Measurements from ENCODE around the gene SEL1L.

The SEL1L gene

DNA sequence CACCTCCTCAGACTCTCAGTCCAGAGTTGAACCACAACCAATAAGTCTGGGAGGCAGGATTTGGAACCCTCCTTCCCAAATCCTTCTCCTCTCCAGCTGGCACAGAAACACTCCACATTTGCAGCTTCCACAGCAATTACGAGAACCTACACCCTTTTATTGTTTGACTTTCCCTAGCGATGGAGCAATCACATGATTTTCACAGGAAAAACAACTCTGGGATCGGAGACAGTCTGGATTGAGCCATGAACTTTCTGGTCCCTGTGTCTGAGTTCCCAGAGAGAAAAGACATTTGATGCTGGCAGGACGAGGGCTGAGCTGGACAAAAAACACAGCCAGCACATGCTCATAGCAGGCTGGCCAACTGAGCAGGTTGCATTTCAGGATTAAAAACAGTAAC, 84.5 kb downstream of the SEL1L start:
- intact Hi-C loops (cut with DNase I; ENCODE audit: low total_unique reads), result no loop called here
- Histone ChIP-seq H3K4me3 (no peak overlapping the region), H3K9me3 (no peaks in the 10 kb centered on the region), H3K27ac (no peak overlapping the region), H3K27me3 (peaks cover 0 to 31% of the 10 kb centered on the region in 2 donors), H3K36me3 (no peaks in the 10 kb centered on the region), H3K4me1 (peaks cover 0 to 5% (median 0%) of the 10 kb centered on the region in 4 donors)
- DNase-seq, result peak in 1 of 2 donors; percentile 54
- TF ChIP-seq CTCF (IDR thresholded peaks at IDR 0.05), result no peak

DNA sequence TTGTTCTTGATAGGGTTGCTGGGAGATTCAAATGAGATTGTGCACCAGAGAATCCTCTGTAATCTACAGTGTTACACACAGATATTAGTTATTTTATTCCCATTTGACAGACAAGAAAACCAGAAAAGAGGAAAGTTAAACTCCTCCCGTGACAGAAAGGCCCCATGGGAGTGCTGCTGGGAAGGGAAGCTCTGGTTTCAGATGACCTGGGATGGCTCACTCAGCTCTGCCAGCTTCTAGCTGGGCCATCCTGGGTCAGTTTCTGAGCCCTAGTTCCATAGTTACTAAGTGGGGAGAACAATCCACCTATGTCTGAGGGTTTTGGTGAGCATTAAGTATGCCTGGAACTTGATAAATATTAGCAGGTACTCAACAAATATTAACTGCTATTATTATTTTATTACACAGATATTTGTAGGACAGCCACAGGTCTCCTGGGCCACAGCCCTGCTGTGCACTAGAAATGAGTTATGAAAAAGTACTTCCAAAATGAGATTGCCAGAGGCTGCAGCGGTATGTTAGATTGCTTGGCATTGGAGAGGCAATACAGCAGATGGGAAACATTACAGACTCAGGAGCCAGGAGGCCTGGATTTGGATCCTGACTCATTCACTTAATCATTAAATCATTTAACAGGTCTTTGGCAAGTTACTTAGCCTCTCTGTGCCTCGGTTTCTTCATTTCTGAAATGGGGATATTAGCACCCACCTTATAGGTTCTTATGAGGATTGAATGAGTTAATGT, 86.5 kb downstream of the SEL1L start:
- H3K27ac ChIP-seq, result no peak overlapping the region
- no peaks in the 10 kb centered on the region for H3K9me3 ChIP-seq
- DNase-seq, result no peak
- TF ChIP-seq CTCF (IDR thresholded peaks at IDR 0.05), result no peak
- H3K27me3 ChIP-seq, result peaks cover 0 to 40% of the 10 kb centered on the region in 2 donors
- H3K4me1 ChIP-seq, result peaks cover 0 to 5% (median 0%) of the 10 kb centered on the region in 4 donors
- H3K4me3 ChIP-seq, result no peak overlapping the region
- H3K36me3 ChIP-seq, result no peaks in the 10 kb centered on the region
- intact Hi-C loops (cut with DNase I; ENCODE audit: low total_unique reads), result no loop called here

DNA sequence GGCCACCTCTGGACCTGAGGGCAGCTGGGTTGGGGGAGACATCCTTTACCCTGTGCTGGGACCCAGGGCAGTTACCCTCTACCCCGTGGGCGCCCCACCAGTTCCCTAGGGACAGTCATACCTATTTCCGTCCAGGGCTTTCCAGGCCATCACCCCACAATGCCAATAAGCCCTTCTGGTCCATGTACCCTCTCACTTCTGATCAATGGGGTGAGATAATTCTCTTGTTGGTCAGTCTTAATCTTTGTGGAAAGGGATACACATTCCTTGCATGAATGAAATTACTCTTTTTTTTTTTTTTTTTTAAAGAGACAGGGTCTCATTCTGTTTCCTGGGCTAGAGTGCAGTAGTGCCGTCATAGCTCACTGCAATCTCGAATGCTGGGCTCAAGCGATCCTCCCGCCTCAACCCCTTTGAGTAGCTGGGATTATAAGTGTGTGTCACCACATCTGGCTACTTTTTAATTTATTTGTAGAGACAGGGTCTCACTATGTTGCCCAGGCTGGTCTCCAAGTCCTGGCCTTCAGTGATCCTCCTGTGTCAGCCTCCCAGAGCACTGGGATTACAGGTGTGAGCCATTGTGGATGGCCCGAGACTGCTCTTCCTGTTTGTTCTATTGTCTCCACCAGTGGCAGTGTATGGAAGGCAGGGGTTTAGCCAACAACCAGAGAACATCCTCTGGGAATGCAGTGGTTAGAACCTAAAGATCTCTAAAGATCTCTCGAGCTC, 87.2 kb downstream of the SEL1L start:
- intact Hi-C loops (cut with DNase I; ENCODE audit: low total_unique reads), result no loop called here
- no peak overlapping the region for H3K27ac ChIP-seq
- no peak overlapping the region for H3K4me3 ChIP-seq
- H3K9me3 ChIP-seq, result no peaks in the 10 kb centered on the region
- DNase-seq, result no peak
- H3K4me1 ChIP-seq, result peaks cover 0 to 5% (median 0%) of the 10 kb centered on the region in 4 donors
- H3K27me3 ChIP-seq, result peaks cover 0 to 44% of the 10 kb centered on the region in 2 donors
- no peaks in the 10 kb centered on the region for H3K36me3 ChIP-seq
- TF ChIP-seq CTCF (IDR thresholded peaks at IDR 0.05), result no peak

DNA sequence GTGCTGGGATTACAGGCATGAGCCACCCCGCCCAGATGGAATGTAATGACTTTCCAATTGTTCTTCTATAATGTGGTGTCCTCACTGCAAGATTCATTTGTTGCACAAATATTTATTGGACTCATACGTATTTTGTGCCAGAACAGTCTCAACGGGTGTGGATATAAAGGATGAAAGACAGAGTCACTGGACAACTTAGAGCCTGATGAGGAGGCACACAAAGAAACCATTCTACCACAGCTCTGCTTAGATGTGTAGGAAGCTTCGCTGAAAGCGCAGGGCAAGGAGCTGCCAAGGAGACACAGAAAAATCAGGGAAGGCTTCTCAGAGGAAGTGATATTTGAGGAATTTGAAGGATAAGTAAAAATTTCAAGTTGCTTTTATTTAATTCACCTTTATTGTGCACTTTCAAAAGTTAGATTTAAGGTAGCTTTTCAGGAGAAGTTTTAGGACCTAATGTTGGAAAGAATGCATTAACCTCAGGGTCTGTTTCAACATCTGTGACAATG, 92.0 kb downstream of the SEL1L start:
- H3K4me1 ChIP-seq, result peaks cover 0 to 5% (median 1%) of the 10 kb centered on the region in 4 donors
- DNase-seq, result no peak
- H3K27ac ChIP-seq, result no peak overlapping the region
- intact Hi-C loops (cut with DNase I; ENCODE audit: low total_unique reads), result no loop called here
- H3K9me3 ChIP-seq, result no peaks in the 10 kb centered on the region
- no peaks in the 10 kb centered on the region for H3K36me3 ChIP-seq
- H3K4me3 ChIP-seq, result no peak overlapping the region
- no peak for TF ChIP-seq CTCF (IDR thresholded peaks at IDR 0.05)
- peaks cover 0 to 56% of the 10 kb centered on the region in 2 donors for H3K27me3 ChIP-seq

- intact Hi-C loops (cut with DNase I; ENCODE audit: low total_unique reads), result no loop called here
Measured at GRCh38 chr14:81440041-81440440, 93.6 kb downstream of the SEL1L start.

More at GRCh38 chr14:81440041-81440440, 93.6 kb downstream of the SEL1L start:
- TF ChIP-seq CTCF (IDR thresholded peaks at IDR 0.05), result no peak
- H3K27me3 ChIP-seq, result peaks cover 0 to 57% of the 10 kb centered on the region in 2 donors
- H3K4me1 ChIP-seq, result peaks cover 0 to 20% (median 14%) of the 10 kb centered on the region in 4 donors
- no peak overlapping the region for H3K4me3 ChIP-seq
- no peaks in the 10 kb centered on the region for H3K36me3 ChIP-seq
- no peaks in the 10 kb centered on the region for H3K9me3 ChIP-seq
- H3K27ac ChIP-seq, result no peak overlapping the region
- DNase-seq, result no peak
